GM12892 (cell line): ENCODE data around the gene NR0B2.
A peak's percentile ranks its signal among the peaks of the same experiment; 100 is the strongest.
"Not testable (repeated sequence)": the region's sequence is repeated elsewhere in the genome, so short reads cannot be mapped to it uniquely, and the experiment has no call there.

ENCODE experiments used
- DNase-seq: peaks from one replicate; pipeline ENCODE4 v3.0.0; 2011; ENCODE audit not compliant: insufficient read length
- FAIRE-seq: peaks from 2 replicates; lab custom pipeline; 2011; peaks lifted over from hg19 to GRCh38; lab: Jason Lieb, UNC
- POLR2A ChIP-seq: IDR thresholded peaks from 2 replicates; pipeline ENCODE4 v1.6.1; 2011; ENCODE audit warnings: low read depth, low read length, control low read depth
- POLR2AphosphoS5 ChIP-seq: IDR thresholded peaks from 2 replicates; pipeline ENCODE4 v1.6.1; 2011; ENCODE audit warnings: low read depth, low read length, control low read depth
- TAF1 ChIP-seq: IDR thresholded peaks from 2 replicates; pipeline ENCODE4 v1.6.1; 2011; ENCODE audit warnings: low read depth, mild to moderate bottlenecking, control low read depth, low read length, borderline replicate concordance

Gene NR0B2

GRCh38 chr1:26882696-26883463, 30.9 kb downstream of the NR0B2 start:
- no peak for TF ChIP-seq TAF1
- no peak for TF ChIP-seq POLR2A
- TF ChIP-seq POLR2AphosphoS5, result no peak
- DNase-seq (no peak), FAIRE-seq (no peak)

GRCh38 chr1:26881611-26882010, 32.2 kb downstream of the NR0B2 start:
- DNase-seq, FAIRE-seq: not testable (repeated sequence)

GRCh38 chr1:26879793-26880192, 34.0 kb downstream of the NR0B2 start:
- FAIRE-seq (no peak), DNase-seq (no peak)
- TF ChIP-seq TAF1, result no peak
- no peak for TF ChIP-seq POLR2A
- no peak for TF ChIP-seq POLR2AphosphoS5

GRCh38 chr1:26877326-26877725, 36.4 kb downstream of the NR0B2 start:
- no peak for DNase-seq
- no peak for FAIRE-seq
- TF ChIP-seq TAF1, result no peak
- TF ChIP-seq POLR2AphosphoS5, result no peak
- no peak for TF ChIP-seq POLR2A

- FAIRE-seq (no peak), DNase-seq (no peak)
- TF ChIP-seq POLR2AphosphoS5, result no peak
- TF ChIP-seq TAF1, result no peak
- TF ChIP-seq POLR2A, result no peak
These were observed 38.9 kb downstream of the NR0B2 start for GRCh38 chr1:26874896-26875295.

GRCh38 chr1:26873097-26873496, 40.7 kb downstream of the NR0B2 start:
- not testable (repeated sequence) for FAIRE-seq, DNase-seq

GRCh38 chr1:26864610-26865480, 48.9 kb downstream of the NR0B2 start:
- FAIRE-seq, result peak; percentile 99
- peak; percentile 90 for DNase-seq
- TF ChIP-seq TAF1 (peak; percentile 77), POLR2AphosphoS5 (peak; percentile 98), POLR2A (peak; percentile 99)

- DNase-seq, result no peak
- no peak for TF ChIP-seq TAF1
- no peak for TF ChIP-seq POLR2A
- TF ChIP-seq POLR2AphosphoS5, result no peak
- FAIRE-seq, result no peak
These were observed 50.1 kb downstream of the NR0B2 start for GRCh38 chr1:26863685-26864077.

- TF ChIP-seq TAF1 (no peak), POLR2A (no peak), POLR2AphosphoS5 (no peak)
- FAIRE-seq, result peak; percentile 48
- no peak for DNase-seq
These were observed 50.7 kb downstream of the NR0B2 start, which contains the start of gene SFN for GRCh38 chr1:26862781-26863684. Gene SFN, plus strand, starts transcription at chr1:26863149. Its CDS starts 64 bp downstream, at chr1:26863213.

- no peak for DNase-seq
- no peak for FAIRE-seq
- TF ChIP-seq POLR2A (no peak), POLR2AphosphoS5 (no peak), TAF1 (no peak)
These were observed 51.8 kb downstream of the NR0B2 start for GRCh38 chr1:26861889-26862378.
